IMR-90 (cell line): ENCODE results near the gene AP4B1.

Source experiments
- CHD1 ChIP-seq: IDR thresholded peaks from 2 replicates; pipeline ENCODE4 v1.6.1; 2012; ENCODE audit warnings: low read depth, low read length, improper control_type of control experiment
- CTCF ChIP-seq: conservative IDR thresholded peaks from 2 replicates; pipeline ENCODE4 v1.5.1; 2012; ENCODE audit warnings: mild to moderate bottlenecking, low read depth, low read length, improper control_type of control experiment
- FOS ChIP-seq: fragments of 150-350 bp; IDR thresholded peaks from 2 replicates; pipeline ENCODE4 v1.6.1; 2016; ENCODE audit warnings: low read depth, low read length
- MAFK ChIP-seq: IDR thresholded peaks from 2 replicates; pipeline ENCODE4 v1.6.1; 2012; ENCODE audit warnings: low read depth, low read length, improper control_type of control experiment
- MXI1 ChIP-seq: IDR thresholded peaks from 2 replicates; pipeline ENCODE4 v1.6.1; 2012; ENCODE audit warnings: low read depth, mild to moderate bottlenecking, low read length, moderate library complexity, borderline replicate concordance
- POLR2A ChIP-seq: IDR thresholded peaks from 2 replicates; pipeline ENCODE4 v1.6.1; 2012; ENCODE audit warnings: mild to moderate bottlenecking, low read depth, low read length
- RAD21 ChIP-seq: IDR thresholded peaks from 2 replicates; pipeline ENCODE4 v1.6.1; 2012; ENCODE audit warnings: low read length, improper control_type of control experiment
- RFX5 ChIP-seq: IDR thresholded peaks from 2 replicates; pipeline ENCODE4 v1.8.0; 2012; ENCODE audit warnings: low read depth, mild to moderate bottlenecking, low read length, moderate library complexity
- USF2 ChIP-seq: fragments of 150-350 bp; IDR thresholded peaks from 2 replicates; pipeline ENCODE4 v1.6.1; 2017; ENCODE audit warnings: mild to moderate bottlenecking, antibody characterized with exemption, low read length, low read depth

GRCh38 chr1:113872219-113872935 is 32.2 kb downstream of the AP4B1 start:
- TF ChIP-seq FOS = no peak
- no peak for TF ChIP-seq RFX5
- TF ChIP-seq CTCF = no peak
- TF ChIP-seq MXI1 = no peak
- no peak for TF ChIP-seq POLR2A
- TF ChIP-seq CHD1 = no peak
- no peak for TF ChIP-seq USF2
- no peak for TF ChIP-seq RAD21
- no peak for TF ChIP-seq MAFK
